ENCODE data around the gene SLC28A3.

Gene SLC28A3

GRCh38 chr9:84338792-84339191, 1.8 kb downstream of the SLC28A3 start:
- DNase-seq, result no peak

GRCh38 chr9:84337252-84337651, 3.3 kb downstream of the SLC28A3 start:
- no peak for DNase-seq

GRCh38 chr9:84331119-84331809, 9.3 kb downstream of the SLC28A3 start:
- no peak for DNase-seq

GRCh38 chr9:84330246-84330645, 10.3 kb downstream of the SLC28A3 start:
- no peak for DNase-seq

GRCh38 chr9:84327184-84327583, 13.4 kb downstream of the SLC28A3 start:
- no peak for DNase-seq

GRCh38 chr9:84325347-84325973, 15.1 kb downstream of the SLC28A3 start:
- DNase-seq, result no peak

GRCh38 chr9:84324811-84325210, 15.7 kb downstream of the SLC28A3 start:
- DNase-seq, result no peak

GRCh38 chr9:84323858-84324257, 16.7 kb downstream of the SLC28A3 start:
- DNase-seq, result no peak

GRCh38 chr9:84322828-84323227, 17.7 kb downstream of the SLC28A3 start:
- no peak for DNase-seq

GRCh38 chr9:84320231-84320630, 20.3 kb downstream of the SLC28A3 start:
- DNase-seq, result no peak

GRCh38 chr9:84319632-84320031, 20.9 kb downstream of the SLC28A3 start:
- DNase-seq, result no peak

- no peak for DNase-seq
These were observed 21.6 kb downstream of the SLC28A3 start for GRCh38 chr9:84318981-84319380.

GRCh38 chr9:84317563-84317962, 23.0 kb downstream of the SLC28A3 start:
- no peak for DNase-seq

GRCh38 chr9:84315278-84315877, 25.2 kb downstream of the SLC28A3 start:
- peak; percentile 41 for DNase-seq

- no peak for DNase-seq
These were observed 26.3 kb downstream of the SLC28A3 start for GRCh38 chr9:84314306-84314705.

- DNase-seq, result no peak
These were observed 29.7 kb downstream of the SLC28A3 start for GRCh38 chr9:84310883-84311282.

GRCh38 chr9:84305497-84306131, 34.9 kb downstream of the SLC28A3 start:
- DNase-seq, result no peak

- DNase-seq, result no peak
These were observed 36.4 kb downstream of the SLC28A3 start for GRCh38 chr9:84304166-84304565.

- no peak for DNase-seq
These were observed 37.5 kb downstream of the SLC28A3 start for GRCh38 chr9:84303061-84303460.

GRCh38 chr9:84301851-84302250, 38.7 kb downstream of the SLC28A3 start:
- no peak for DNase-seq

- DNase-seq, result no peak
These were observed 40.3 kb downstream of the SLC28A3 start for GRCh38 chr9:84300271-84300670.

GRCh38 chr9:84297162-84297821, 43.3 kb downstream of the SLC28A3 start:
- DNase-seq, result no peak

GRCh38 chr9:84296146-84296843, 44.3 kb downstream of the SLC28A3 start:
- DNase-seq, result no peak
